ENCODE measurements around the gene SIRT4.
"Not testable (repeated sequence)": the region's sequence is repeated elsewhere in the genome, so short reads cannot be mapped to it uniquely, and the experiment has no call there.

SIRT4 gene

DNA sequence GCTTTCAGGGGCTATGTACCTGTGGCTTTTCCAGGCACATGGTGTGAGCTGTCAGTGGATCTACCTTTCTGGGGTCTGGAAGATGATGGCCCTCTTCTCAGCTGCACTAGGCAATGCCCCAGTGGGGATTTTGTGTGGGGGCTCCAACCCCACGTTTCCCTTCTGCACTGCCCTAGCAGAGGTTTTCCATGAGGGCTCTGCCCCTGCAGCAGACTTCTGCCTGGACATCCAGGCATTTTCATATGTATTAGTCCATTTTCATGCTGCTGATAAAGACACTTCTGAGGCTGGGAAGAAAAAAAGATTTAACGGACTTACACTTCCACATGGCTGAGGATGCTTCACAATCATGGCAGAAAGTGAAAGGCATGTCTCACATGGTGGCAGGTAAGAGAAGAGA, 34.3 kb downstream of the SIRT4 start:
- DNase-seq (ENCODE audit: low read depth): not testable (repeated sequence)

GRCh38 chr12:120337730-120338129, 35.6 kb downstream of the SIRT4 start:
- DNase-seq (ENCODE audit: low read depth): no peak

GRCh38 chr12:120339256-120339655, 37.1 kb downstream of the SIRT4 start:
- DNase-seq (ENCODE audit: low read depth): no peak

GRCh38 chr12:120342175-120343038, 40.3 kb downstream of the SIRT4 start:
- DNase-seq (ENCODE audit: low read depth): no peak

- DNase-seq (ENCODE audit: low read depth): no peak
Measured at GRCh38 chr12:120343039-120343537, 41.0 kb downstream of the SIRT4 start.

GRCh38 chr12:120343692-120344091, 41.6 kb downstream of the SIRT4 start:
- no peak for DNase-seq (ENCODE audit: low read depth)

GRCh38 chr12:120346031-120346430, 43.9 kb downstream of the SIRT4 start:
- no peak for DNase-seq (ENCODE audit: low read depth)

DNA sequence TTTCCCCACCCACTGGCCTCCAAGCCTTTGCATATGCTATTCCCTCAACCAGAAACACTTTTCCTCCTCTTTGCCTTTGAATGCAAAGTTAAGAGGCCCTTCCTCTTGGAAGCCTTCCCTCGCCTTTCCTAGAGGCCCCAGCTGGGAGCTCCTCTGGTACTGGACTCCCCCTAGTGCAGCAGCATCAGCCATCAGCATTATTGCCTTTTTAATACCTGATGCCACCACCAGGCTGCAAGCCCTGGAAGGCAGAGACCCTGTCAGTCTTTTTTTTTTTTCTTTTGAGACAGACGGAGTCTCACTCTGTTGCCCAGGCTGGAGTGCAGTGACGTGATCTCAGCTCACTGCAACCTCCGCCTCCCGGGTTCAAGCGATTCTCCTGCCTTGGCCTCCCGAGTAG, 44.6 kb downstream of the SIRT4 start:
- no peak for DNase-seq (ENCODE audit: low read depth)

DNA sequence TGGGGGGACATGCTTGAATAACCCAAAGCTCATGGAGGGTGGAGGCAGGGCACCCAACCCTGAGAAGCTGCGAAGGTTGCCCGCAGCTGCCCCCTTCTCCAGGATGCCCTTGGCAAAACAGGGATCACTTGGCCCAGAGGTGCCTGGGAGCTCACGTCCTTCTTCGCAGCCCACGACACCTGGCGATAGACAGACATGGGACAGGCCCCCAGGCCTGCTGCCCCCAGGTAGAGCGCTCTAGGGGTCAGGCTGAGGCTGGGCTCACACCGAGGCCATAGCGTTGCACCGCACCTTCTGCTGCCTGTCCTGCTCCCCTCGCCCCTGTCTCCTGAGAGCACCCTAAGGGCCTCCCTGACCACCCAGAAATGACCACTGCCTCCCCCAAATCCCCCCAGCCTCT, 45.6 kb downstream of the SIRT4 start:
- no peak for DNase-seq (ENCODE audit: low read depth)

DNA sequence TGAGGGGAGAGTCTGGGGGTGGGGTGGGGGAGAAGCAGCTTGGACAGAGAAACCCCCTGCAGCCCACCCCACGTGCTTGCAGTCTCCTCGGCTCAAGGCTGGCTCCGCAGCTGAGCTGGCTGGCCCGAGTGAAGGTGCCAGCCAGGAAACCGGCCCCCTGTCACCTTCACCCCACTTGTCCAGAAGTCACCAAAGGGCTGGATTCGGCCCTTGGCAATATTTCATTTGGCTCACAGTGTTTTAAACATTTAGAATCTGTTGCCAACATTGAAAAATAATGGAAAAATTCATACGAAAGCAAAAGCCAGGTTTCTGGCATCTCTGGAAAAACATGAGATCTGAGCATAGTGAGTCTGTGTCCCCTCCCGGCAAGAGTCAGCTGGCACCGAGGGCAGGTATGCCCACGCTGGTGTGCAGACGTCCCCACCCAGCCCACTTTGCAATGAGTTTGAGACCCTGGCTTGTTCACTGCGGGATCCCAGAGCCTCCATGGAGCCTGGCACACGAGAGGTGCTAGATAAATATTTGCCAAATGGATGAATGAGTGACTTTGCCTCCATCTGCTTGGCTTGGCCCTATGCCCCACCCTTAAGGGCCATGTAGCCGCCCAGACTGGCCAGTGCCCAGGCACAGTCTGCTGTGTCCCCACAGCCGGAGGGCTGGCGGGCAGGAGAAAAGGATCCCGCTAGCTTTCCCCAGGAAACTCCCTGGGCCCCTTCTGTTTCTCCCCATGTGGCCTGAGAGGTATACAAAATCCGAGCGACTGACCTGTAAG, 48.6 kb downstream of the SIRT4 start:
- no peak for DNase-seq (ENCODE audit: low read depth)

DNA sequence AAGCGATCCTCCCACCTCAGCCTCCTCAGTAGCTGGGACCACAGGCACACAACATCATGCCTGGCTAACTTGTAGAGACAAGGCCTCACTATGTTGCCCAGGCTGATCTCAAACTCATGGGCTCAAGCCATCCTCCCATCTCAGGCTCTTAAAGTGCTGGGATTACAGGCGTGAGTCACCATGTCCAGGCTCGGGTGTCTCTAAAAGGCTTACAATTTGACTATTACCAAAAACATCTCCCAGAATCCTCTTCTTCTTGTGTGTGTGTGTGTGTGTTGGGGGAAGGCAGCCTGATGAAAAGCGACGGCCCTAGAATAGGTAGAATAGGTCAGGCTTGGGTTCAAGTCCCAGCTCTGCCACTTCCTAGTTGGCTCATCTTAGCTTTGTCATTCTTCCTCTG, 50.0 kb downstream of the SIRT4 start:
- DNase-seq (ENCODE audit: low read depth): no peak

- DNase-seq (ENCODE audit: low read depth): no peak
Measured at GRCh38 chr12:120353136-120353535, 51.0 kb downstream of the SIRT4 start.

DNA sequence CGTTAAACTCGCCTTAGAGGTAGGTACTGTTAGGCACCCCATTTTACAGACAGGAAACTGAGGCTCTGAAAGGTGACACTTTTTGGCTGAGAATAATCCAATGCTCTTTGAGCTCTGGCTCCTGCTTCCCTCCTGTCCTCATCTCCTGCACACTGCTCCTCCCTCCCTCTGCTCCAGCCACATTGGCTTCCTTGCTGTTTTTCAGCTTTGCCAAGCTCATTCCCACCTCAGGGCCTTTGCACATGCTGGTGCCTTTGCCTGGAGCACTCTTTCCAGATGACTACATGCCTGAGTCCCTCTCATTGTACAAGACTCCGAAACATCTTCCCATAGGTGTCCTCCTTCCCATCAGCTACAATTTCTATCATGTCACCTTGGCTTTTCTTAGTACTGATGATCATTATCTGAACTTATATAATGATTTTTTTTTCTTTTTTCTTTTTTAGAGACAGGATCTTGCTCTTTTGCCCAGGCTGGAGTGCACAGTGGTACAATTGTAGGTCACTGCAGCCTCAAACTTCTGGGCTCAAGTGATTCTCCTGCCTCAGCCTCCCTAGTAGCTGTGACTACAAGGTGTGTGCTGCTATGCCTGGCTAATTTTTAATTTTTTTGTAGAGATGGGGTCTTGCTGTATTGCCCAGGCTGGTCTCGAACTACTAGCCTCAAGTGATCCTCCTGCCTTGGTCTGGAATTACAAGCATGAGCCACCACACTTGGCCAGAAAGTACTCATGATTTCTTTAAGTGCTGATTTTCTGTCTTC, 51.6 kb downstream of the SIRT4 start:
- DNase-seq (ENCODE audit: low read depth): no peak

DNA sequence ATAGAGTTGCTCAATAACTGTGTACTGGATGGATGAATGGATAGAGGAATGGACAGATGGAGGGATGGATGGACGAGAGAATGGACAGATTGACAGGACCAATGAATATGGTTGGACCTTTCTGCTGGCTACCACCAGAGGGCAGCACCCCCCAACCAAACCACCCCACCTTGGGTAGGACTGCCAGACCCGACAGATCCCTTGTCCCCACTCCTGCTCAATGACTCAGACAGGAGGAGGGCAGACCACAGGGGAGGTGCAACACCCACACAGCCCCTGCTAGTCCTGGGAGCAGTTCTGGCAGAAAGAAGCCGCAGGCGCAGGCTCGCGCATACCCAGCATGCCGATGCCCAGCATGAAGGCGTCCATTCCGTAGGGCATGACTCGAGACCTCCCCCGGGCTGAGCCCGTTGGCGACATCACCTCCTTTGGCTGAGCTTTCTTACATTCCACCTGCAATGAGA, 54.5 kb downstream of the SIRT4 start:
- peak; percentile 75 for DNase-seq (ENCODE audit: low read depth)

DNA sequence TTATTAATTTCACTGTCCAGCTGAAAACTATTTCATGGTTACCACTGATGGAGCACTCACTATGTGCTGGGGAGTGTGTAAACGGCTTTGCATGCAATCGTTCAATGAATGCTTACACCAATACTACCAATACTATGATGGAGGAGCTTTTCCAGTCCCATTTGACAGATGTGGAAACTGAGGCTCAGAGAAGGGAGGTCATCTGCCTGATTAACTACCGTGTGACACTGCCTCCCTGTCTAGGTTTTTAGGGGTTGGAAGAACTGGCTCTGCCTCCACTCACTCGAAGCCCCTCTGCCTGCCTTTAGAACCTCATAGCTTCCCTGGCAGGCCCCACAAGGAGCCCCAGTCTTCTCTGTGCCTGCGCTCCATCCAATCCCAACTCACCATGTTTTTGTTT, 55.0 kb downstream of the SIRT4 start:
- no peak for DNase-seq (ENCODE audit: low read depth)

GRCh38 chr12:120358412-120359100, 56.4 kb downstream of the SIRT4 start:
- DNase-seq (ENCODE audit: low read depth): no peak

DNA sequence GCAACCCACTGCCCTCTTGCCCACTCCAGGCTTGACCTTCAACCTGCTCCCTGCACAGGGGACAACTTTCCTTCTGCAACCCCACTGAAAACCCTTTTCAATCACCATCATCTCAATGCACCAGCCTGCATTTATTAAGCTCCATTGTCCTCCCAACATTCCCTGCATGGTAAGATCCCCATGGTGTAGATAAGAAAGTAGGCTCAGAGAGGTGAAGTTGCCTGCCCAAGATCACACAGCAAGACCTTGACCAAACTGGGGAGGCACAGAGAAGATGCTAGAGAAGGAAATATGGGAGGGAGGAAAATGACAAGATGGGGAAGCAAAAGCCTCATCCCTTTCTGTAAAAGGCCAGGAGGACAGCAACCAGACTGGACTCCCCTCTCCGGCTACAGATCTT, 57.0 kb downstream of the SIRT4 start:
- no peak for DNase-seq (ENCODE audit: low read depth)

DNA sequence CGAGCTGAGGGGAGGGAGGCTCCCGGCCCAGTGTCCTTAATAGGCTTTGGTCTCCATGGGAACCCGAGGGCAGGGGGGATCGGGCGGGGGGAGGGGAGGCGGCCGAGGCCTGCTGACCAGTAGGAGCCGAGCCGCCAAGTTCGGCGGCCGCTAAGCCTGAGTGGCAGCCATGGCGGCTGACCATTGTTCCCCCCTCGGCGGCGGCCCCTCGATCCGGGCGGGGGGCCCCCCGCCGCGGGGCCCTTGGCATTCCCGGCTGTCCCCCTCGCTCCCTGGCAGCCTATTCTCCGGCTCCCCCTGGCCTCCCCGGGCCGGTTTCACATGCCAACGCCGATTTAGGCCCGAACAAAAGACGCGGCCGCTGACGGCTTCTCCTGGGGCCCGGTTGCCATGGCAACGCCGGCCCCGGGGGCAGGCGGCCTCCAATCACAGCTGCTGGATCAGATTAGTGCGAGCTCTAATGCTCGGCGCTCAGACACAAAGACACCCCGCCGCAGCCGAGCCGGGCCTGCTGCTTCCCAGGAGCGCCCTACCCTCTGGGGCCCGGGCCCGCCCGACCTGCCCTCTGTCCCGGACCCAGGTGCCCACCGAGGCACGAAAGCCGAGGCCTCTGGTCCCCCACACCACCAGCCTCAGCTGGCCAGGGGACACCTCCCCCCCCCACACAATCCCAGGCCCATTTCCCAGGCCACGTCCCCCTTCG, 59.5 kb downstream of the SIRT4 start:
- DNase-seq (ENCODE audit: low read depth): peak; percentile 68
